Kidney (tissue), 14 donors: Measurements from ENCODE around the gene IQSEC1. TPM values are rescaled to one million over a fixed set of nuclear protein-coding genes. Genes with fewer than 3 reads are reported as not detected.

ENCODE experiments used
- DNase-seq, 5 donors: peaks; one replicate each; pipeline ENCODE4 v3.0.0-alpha.2; 2013 to 2020
- FAIRE-seq: peaks from 2 replicates; lab custom pipeline; 2012; peaks lifted over from hg19 to GRCh38; lab: Jason Lieb, UNC
- H3K27ac ChIP-seq, 2 donors: one replicate each; pipeline ENCODE4 v1.7.0; 2013; ENCODE audit warnings: low read depth in 2 of 2, low read length in 2 of 2, inconsistent platforms in 1 of 2
- H3K27me3 ChIP-seq: one replicate; pipeline ENCODE4 v1.7.1; 2013; ENCODE audit warnings: low read length, inconsistent platforms; ENCODE audit not compliant: control insufficient read depth, insufficient read depth
- H3K36me3 ChIP-seq, 3 donors: one replicate each; pipeline versions ENCODE4 v1.7.0 to v1.7.1; 2013; ENCODE audit warnings: low read length in 3 of 3, control low read depth in 1 of 3, inconsistent platforms in 1 of 3; ENCODE audit not compliant: insufficient read depth in 3 of 3, control insufficient read depth in 2 of 3
- H3K4me1 ChIP-seq, 3 donors: one replicate each; pipeline versions ENCODE4 v1.7.0 to v1.7.1; 2013; ENCODE audit warnings: low read length in 3 of 3, inconsistent platforms in 1 of 3, low read depth in 1 of 3; ENCODE audit not compliant: control insufficient read depth in 2 of 3, insufficient read depth in 2 of 3
- H3K4me3 ChIP-seq, 3 donors: one replicate each; pipeline versions ENCODE4 v1.7.0 to v1.8.1; 2013; ENCODE audit warnings: low read length in 3 of 3, control low read depth in 1 of 3, inconsistent platforms in 1 of 3
- H3K9ac ChIP-seq, 3 donors: one replicate each; pipeline versions ENCODE4 v1.7.0 to v1.7.1; 2013; ENCODE audit warnings: low read length in 3 of 3, control low read depth in 1 of 3, inconsistent platforms in 1 of 3
- H3K9me3 ChIP-seq, 3 donors: one replicate each; pipeline versions ENCODE4 v1.7.0 to v1.7.1; 2013; ENCODE audit warnings: low read length in 3 of 3, control low read depth in 1 of 3, inconsistent platforms in 1 of 3; ENCODE audit not compliant: control insufficient read depth in 2 of 3, insufficient read depth in 1 of 3
- intact Hi-C: fragments of 100-400 bp; cut with DNase I; formaldehyde crosslinking; loops from one replicate; pipeline ENCODE4 v1.11.1; 2022
- polyA plus RNA-seq: library from polyadenylated mRNA; stranded (reverse); fragments of 350-450 nt; fragmentation: Illumina TruSeq; extraction: RNeasy Lipid Tissue Mini Kit (QIAGEN cat#74804); gene quantifications from one replicate; pipeline ENCODE4 v1.2.3, GENCODE V29; 2014; ENCODE audit warnings: low read depth, low replicate concordance; ENCODE audit not compliant: insufficient read depth
- total RNA-seq: library from RNA; stranded (reverse); fragmentation: NEBNext Ultra II Directional; extraction: Animal tissue kit (Norgen Biotek cat#: 25700); gene quantifications from one replicate; pipeline ENCODE4 v1.2.1, GENCODE V29; 2021
- TF ChIP-seq, protein P1 (sequence below): IDR thresholded peaks from 3 replicates; pipeline ENCODE4 v1.5.1; 2012; ENCODE audit warnings: mild to moderate bottlenecking, moderate library complexity, borderline replicate concordance; ENCODE audit not compliant: insufficient read depth; ENCODE audit errors: extremely low read depth
- donor health status: control.
- donor health status: control.
- donor health status: control.
- donor health status: control.
- donor health status: control.
- donor health status: DM: yes; HTN: yes; CAD: no.
- donor health status: Normal renal cell carcinoma (clear cell type).

IQSEC1 gene
- total and polyA plus RNA-seq, 2 donors from 2014 or later, result 15.1 to 45.7 TPM

DNA sequence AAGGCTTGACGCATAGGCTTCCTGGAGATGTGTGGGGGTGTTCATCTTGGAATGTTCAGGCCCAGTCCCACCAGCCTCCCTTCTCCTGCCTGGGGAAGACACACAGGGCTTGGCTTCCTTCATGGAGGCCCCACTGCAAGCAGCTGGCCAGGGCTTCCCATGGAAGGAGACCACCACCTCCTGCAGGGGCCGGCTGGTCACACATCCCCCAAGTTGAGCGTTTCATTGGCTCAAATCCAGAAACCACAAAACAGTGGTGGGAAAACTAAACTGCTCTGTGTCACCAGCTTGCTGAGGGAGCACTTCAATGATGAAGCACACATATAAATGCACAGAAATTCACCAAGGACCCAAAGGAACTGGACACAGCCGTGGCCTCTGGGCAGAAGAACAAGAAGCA, 8.3 kb downstream of the IQSEC1 start:
- Histone ChIP-seq H3K9ac (no peak overlapping the region), H3K4me3 (no peak overlapping the region), H3K4me1 (no peaks in the 10 kb centered on the region), H3K27ac (no peak overlapping the region), H3K36me3 (no peaks in the 10 kb centered on the region), H3K27me3 (no peaks in the 10 kb centered on the region), H3K9me3 (no peaks in the 10 kb centered on the region)
- no peak for FAIRE-seq
- no peak for DNase-seq
- intact Hi-C loops, result no loop called here
- TF ChIP-seq, protein P1, sequence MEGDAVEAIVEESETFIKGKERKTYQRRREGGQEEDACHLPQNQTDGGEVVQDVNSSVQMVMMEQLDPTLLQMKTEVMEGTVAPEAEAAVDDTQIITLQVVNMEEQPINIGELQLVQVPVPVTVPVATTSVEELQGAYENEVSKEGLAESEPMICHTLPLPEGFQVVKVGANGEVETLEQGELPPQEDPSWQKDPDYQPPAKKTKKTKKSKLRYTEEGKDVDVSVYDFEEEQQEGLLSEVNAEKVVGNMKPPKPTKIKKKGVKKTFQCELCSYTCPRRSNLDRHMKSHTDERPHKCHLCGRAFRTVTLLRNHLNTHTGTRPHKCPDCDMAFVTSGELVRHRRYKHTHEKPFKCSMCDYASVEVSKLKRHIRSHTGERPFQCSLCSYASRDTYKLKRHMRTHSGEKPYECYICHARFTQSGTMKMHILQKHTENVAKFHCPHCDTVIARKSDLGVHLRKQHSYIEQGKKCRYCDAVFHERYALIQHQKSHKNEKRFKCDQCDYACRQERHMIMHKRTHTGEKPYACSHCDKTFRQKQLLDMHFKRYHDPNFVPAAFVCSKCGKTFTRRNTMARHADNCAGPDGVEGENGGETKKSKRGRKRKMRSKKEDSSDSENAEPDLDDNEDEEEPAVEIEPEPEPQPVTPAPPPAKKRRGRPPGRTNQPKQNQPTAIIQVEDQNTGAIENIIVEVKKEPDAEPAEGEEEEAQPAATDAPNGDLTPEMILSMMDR, result no peak

DNA sequence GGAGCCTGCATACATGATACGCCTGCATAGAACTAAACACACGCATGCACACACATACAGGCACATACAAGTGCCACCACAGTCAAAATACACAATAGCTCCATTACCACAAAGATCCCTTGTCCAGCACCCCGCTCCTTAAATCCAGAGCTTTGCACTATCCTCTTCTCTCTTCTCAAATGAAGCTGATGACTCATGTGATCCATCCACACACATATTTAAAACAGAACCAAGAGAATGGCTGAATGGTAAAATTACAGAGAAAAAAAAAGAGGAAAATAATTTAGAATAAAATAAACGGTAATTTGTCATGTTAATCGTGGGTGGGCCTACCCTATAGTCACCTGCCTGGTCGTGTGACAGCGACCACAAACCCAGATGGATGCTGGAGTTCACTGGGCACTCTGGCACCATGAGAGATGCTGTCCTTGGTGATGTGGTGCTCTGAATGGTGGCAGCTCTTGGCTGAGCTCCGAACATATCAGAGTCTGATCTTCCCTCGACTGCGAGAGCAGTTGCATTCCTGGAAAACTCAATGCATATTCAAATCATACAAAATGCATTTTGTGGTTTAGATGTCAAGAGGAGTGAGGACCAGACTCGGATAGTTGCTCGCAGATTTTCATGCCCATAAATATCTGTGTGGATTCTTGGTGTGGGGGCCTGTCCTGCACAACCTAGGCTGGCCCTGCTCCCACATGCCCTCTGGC, 8.9 kb downstream of the IQSEC1 start:
- no peak for DNase-seq
- Histone ChIP-seq H3K9ac (no peak overlapping the region), H3K9me3 (no peaks in the 10 kb centered on the region), H3K4me1 (no peaks in the 10 kb centered on the region), H3K27ac (no peak overlapping the region), H3K27me3 (no peaks in the 10 kb centered on the region), H3K4me3 (no peak overlapping the region), H3K36me3 (no peaks in the 10 kb centered on the region)
- intact Hi-C loops, result no loop called here
- TF ChIP-seq, protein P1, result no peak
- no peak for FAIRE-seq

GRCh38 chr3:13063225-13063624, 10.0 kb downstream of the IQSEC1 start:
- no peaks in the 10 kb centered on the region for H3K9me3 ChIP-seq
- no peak overlapping the region for H3K4me3 ChIP-seq
- H3K27me3 ChIP-seq, result no peaks in the 10 kb centered on the region
- TF ChIP-seq, protein P1, result no peak
- no peaks in the 10 kb centered on the region for H3K4me1 ChIP-seq
- no peak for FAIRE-seq
- H3K9ac ChIP-seq, result no peak overlapping the region
- no peaks in the 10 kb centered on the region for H3K36me3 ChIP-seq
- intact Hi-C loops, result no loop called here
- H3K27ac ChIP-seq, result no peak overlapping the region
- no peak for DNase-seq

- TF ChIP-seq, protein P1, result no peak
- no peak for DNase-seq
- Histone ChIP-seq H3K4me3 (no peak overlapping the region), H3K9ac (no peak overlapping the region), H3K27me3 (no peaks in the 10 kb centered on the region), H3K4me1 (no peaks in the 10 kb centered on the region), H3K9me3 (no peaks in the 10 kb centered on the region), H3K27ac (no peak overlapping the region), H3K36me3 (no peaks in the 10 kb centered on the region)
- FAIRE-seq, result no peak
- intact Hi-C loops, result no loop called here
Measured at GRCh38 chr3:13062647-13063046, 10.6 kb downstream of the IQSEC1 start.
